Stimulated activated CD4-positive, alpha-beta T cell treated with anti-CD3 and anti-CD28 coated beads, Interleukin-15, amount 100 ng/mL, for 48 hours (primary cell): ENCODE results near the gene PKNOX2.
"Not testable (repeated sequence)": the region's sequence is repeated elsewhere in the genome, so short reads cannot be mapped to it uniquely, and the experiment has no call there.

ENCODE experiments used
- DNase-seq, 2 donors: peaks; one replicate each; pipeline ENCODE4 v3.0.0-alpha.2; 2020; ENCODE audit warnings: low read depth in 2 of 2

Gene PKNOX2

GRCh38 chr11:125202362-125202880 lies 37.9 kb downstream of the PKNOX2 start:
- no peak for DNase-seq

GRCh38 chr11:125202977-125203376 lies 38.4 kb downstream of the PKNOX2 start:
- DNase-seq: no peak

GRCh38 chr11:125207866-125208425 lies 43.4 kb downstream of the PKNOX2 start:
- no peak for DNase-seq

GRCh38 chr11:125210066-125210465 lies 45.5 kb downstream of the PKNOX2 start:
- DNase-seq: no peak

- DNase-seq: no peak
Observed at GRCh38 chr11:125211191-125211947, 46.8 kb downstream of the PKNOX2 start.

- no peak for DNase-seq
Observed at GRCh38 chr11:125211948-125212340, 47.4 kb downstream of the PKNOX2 start.

GRCh38 chr11:125214601-125215565 lies 50.3 kb downstream of the PKNOX2 start:
- DNase-seq: no peak

- DNase-seq: no peak
Observed at GRCh38 chr11:125215976-125216375, 51.4 kb downstream of the PKNOX2 start.

- DNase-seq: no peak
Observed at GRCh38 chr11:125218336-125218735, 53.8 kb downstream of the PKNOX2 start.

- no peak for DNase-seq
Observed at GRCh38 chr11:125221461-125221860, 56.9 kb downstream of the PKNOX2 start.

GRCh38 chr11:125222494-125222893 lies 57.9 kb downstream of the PKNOX2 start:
- DNase-seq: no peak

GRCh38 chr11:125223161-125223560 lies 58.6 kb downstream of the PKNOX2 start:
- not testable (repeated sequence) for DNase-seq

GRCh38 chr11:125223901-125224361 lies 59.4 kb downstream of the PKNOX2 start:
- no peak for DNase-seq

GRCh38 chr11:125224391-125225021 lies 60.0 kb downstream of the PKNOX2 start:
- DNase-seq: no peak

GRCh38 chr11:125225401-125225800 lies 60.9 kb downstream of the PKNOX2 start:
- no peak for DNase-seq

- no peak for DNase-seq
Observed at GRCh38 chr11:125226031-125226430, 61.5 kb downstream of the PKNOX2 start.

GRCh38 chr11:125226706-125227105 lies 62.2 kb downstream of the PKNOX2 start:
- DNase-seq: no peak

- DNase-seq: no peak
Observed at GRCh38 chr11:125227151-125227550, 62.6 kb downstream of the PKNOX2 start.

GRCh38 chr11:125228445-125228844 lies 63.9 kb downstream of the PKNOX2 start:
- no peak for DNase-seq

GRCh38 chr11:125228993-125229392 lies 64.4 kb downstream of the PKNOX2 start:
- DNase-seq: no peak

- DNase-seq: no peak
Observed at GRCh38 chr11:125229916-125230315, 65.4 kb downstream of the PKNOX2 start.

GRCh38 chr11:125233116-125233515 lies 68.6 kb downstream of the PKNOX2 start:
- DNase-seq: no peak
